GM19438 (cell line): Measurements from ENCODE around the gene GRIA4.

Source experiments
- ATAC-seq: cut with Tn5 transposase; IDR thresholded peaks from one replicate; pipeline ENCODE4 v1.9.1; 2021; ENCODE audit warnings: low read depth; ENCODE audit not compliant: unreplicated experiment

The GRIA4 gene

DNA sequence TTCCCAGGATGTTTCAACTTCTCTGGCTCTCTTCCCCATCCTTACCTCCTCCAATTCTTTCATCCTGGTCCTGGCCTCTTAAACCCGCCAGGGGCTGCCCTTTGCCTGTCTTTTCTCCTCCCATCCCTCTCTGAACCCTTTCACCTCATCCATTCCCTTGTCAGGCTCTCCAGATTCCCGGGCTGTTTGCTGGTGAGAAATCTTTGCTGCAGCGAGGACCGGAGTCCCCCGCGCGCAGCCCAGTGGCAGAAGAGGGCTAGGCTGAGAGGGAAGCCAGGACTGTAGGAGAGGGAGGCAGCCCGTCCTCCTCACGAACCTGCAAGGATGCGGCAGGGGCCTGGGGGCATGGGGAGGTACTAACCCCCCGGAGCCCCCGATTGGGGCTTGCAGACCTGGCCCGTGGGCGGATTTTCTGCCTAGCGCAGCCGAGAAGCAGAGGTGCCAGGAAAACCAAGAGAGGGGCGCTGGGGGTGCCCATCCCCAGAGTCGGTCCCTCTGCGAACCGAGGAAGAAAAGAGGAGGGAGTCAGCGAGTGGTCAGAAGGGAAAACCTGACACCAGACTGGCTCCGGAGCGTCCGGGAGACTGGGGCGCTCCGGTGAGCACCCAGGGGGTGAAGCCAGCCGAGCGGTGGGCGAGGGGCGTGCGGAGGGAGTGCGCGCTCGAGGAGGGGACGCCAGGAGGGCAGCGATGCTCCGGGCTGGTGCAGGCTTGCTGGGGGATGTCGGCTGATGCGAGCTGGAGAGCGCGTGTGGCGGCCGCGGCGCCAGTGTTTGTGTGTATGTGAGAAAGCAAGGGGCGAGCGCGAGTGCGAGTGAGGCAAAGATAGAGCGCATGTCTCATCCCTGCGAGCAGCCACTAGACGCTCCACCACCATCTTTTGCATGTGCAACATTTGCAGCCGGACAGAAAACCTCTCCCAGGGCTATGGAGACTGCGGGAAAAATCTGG, at the start of gene GRIA4:
Gene GRIA4 (plus strand): TSS at position 242 of the 950 bp plus-strand sequence. CDS start 925 bp downstream, outside the sequence.
- no peak for ATAC-seq

DNA sequence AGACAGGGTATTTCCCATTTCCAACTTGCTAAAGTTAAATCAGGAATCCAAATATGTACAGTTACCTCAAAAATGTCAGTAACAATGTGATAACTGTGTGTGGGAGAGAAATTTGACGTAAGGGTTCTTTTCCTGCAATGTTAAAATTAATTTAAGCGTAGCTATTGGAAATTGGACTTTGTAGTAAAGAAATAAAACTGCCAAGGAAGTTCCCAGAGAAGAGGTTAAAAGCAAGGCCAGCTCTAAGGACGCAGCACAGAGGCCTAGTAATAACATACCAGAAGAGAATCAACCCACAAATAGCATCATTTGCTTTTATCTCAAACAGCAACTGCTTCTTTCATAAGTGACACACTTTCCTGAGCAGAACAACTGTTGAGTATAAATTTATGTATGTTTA, 36.8 kb upstream of the GRIA4 start:
- ATAC-seq: no peak

DNA sequence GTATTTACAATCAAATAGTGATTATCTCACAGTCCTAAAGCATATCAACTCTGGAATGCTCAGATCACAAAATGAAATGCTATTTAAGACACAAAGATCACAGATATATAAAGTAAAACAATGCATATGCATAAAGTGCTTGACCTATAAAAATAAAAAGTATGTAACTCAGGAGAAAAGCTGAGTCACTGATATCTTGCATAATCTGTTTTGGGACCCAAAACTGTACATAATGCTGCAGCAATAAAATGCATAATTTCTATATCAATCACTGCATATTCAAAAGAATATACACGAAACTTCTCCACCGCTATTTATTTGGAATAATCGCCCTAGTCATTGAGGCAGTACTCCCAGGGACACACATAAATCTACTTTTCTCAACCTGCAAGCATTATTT, 34.9 kb upstream of the GRIA4 start:
- ATAC-seq: no peak

DNA sequence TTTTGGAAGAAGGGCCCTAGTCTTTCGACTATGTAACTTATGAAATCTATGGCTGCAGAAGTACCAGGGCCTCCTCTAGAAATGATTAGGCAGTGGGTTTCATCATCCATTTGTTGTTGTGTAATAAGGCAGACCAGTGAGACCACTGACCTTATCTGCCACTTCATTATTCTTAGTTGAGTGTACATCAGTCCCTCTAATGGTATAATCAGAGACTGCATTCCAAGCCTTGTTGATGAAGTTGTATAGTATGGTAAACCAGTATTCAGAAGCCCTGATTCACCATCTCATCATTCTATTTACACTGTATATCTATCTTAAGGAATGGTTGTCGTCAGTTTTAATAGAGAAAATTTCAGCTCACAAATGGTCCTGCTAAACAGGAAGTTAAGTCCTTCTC, 32.2 kb upstream of the GRIA4 start:
- no peak for ATAC-seq

DNA sequence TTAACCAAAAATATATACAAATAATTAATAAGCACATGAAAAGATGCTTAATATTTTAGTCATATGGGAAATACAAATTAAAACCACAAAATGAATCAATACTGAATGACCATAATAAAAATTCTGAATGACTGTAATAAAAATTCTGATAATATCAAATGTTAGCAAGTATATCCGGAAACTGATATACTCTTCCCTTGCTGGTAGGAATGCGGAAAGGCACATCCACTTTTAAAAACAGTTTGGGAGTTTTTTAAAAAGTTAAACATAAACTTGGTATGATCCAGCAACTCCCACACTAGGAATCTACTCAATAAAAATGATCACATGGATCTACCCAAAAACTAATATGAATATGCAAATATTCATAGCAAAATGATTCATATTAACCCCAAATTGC, 30.8 kb upstream of the GRIA4 start:
- no peak for ATAC-seq

DNA sequence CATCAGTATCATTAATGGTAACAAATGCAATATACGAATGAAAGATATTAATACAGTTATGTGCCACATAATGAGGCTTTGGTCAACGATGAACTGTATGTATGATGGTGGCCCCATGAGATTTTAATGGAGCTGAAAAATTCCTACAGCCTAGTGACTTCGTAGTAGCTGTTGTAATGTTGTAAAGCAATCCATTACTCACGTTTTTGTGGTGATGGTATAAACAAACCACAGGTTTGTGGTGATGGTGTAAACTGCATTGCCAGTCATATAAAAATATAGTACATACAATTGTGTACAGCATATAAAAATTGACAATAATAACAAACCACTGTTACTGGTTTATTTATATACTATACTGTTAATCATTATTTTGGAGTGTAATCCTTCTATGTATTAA, 27.4 kb upstream of the GRIA4 start:
- no peak for ATAC-seq

DNA sequence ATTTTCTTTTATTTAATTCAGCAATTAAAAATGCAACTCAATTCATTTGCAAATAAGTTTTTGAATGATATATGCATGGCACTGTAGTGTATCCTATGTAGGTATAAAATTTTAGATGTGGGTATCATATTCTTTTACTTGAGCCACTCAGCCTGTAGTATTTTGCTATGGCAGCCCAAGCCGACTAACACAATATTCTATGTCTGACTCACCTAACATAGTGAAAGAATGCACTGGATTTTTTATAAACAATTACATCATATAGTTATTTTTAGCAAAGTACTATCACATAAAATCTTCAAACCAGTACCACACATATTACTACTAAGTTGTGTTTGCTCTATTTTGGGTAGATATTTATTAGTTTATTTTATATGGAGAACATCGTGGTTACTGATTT, 21.9 kb upstream of the GRIA4 start:
- ATAC-seq: no peak

DNA sequence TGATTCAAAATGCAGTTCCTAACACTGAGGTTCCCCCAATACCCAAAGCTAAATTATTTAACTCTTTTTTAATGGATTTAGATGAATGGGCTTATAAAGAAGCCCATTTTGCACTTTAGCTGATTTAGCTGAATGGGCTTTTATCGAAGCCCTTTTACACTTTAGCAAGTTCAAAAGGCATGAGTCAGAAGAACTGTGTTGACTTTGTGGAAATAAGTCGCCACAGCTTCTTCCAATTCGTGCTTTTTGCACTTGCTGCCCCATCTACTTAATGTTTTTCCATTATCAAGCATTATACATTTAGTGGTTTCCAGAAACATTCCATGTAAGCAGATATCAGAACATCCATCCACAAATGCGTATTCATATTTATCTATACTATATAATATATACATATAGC, 20.5 kb upstream of the GRIA4 start:
- no peak for ATAC-seq

DNA sequence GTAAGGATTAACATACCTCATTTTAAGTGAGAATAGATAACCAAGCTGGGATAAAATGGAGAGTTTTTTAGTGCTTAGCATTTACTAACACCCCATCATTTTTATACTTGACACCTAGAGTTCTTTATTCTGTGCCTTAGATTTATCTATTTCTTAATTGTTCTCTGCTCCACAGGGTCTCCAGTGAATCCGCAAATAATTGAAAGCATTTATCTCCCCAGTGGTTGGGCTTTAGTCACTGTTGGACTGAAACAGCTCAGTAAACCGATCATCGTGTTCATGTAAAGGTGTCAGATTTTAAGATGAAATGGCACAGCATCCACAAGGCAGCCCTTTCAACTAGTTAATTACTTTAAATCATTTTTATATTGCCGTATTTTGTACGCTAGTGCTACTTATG, 17.8 kb upstream of the GRIA4 start:
- no peak for ATAC-seq

DNA sequence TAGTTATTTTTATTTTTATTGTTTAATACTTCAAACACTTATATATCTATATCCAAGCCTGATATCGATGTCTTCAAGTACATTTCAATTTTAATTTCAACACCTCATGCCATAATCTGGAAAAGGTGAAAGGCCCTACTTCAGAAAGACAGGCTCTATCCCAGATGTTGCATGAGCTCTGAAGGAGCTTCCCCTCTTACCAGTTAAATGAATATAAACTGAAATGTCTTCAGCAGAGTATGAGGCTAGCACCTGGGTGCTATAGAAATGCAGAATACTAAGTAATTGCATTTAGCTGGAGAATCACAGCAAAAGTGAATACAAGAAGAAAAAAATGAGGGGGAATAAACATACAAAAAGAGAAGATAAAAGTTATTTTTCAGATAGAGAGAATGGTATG, 11.5 kb upstream of the GRIA4 start:
- ATAC-seq: no peak

DNA sequence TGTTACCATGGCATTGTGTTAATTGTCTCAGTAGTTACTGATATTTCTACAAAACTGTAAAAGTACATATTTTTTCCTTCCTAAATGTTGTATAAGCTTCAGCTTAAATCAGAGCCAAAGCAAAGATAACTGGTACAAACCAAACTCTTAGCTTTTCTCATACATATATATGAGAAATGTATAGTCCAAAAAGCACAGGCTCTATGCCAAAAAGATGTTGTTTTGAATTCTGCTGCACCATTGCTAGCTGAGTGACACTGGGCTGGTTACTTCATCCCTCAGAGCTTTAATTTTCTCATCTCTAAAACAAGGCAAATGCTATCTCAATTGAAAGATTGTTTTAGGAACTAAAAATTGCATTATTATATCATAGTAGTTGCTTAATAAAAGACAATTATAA, 6.7 kb upstream of the GRIA4 start:
- no peak for ATAC-seq

DNA sequence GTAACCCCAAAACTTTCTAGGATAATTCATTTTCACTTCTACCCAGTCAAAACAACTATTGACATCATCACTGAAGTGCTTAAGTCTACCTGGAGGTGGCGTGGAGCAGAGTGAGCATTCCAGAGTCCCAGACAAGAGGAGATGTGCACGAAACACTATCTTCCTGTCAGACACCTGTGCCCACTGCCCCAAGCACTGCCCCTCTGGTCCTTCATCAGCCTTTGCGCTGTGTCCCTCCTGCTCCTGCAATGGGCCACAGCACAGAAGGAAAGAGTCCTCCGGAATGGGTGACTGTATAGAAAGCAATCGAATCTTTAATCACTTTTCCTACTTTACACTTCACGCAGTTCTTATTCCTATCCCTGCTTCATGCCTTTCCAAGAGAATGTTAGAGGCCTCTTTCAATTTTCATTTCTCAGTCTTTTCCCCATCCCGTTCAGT, 512 bp upstream of the GRIA4 start:
- peak; percentile 74 for ATAC-seq

DNA sequence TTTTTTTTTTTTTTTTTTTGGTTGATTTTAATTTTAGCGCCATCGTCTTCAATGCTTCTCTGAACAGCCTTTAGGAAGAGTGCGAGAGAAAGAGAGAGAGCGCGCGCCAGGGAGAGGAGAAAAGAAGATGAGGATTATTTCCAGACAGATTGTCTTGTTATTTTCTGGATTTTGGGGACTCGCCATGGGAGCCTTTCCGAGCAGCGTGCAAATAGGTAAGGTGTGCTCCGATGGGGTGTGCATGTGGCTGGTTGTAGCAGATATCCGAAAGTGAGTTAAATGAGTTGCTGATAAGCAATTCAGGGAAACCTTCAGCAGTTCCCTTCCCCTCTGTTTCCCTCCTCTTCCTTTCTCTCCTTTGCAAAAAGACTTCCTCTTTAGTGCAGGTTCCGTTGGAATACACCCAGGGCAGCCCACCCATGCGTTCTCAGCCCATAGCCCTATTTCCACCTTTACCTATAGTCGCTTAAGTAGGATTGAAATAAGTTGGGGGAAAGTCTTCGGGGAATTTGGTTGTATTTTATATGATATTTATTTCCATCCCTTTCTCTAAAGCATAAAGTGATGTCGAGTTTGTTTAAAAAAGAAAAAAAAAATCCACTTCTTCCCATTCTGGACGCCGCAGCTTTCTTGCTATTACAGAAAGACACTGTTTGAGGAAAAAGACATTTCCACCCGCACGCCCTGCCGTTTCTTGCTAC, 1.1 kb downstream of the GRIA4 start:
- no peak for ATAC-seq

DNA sequence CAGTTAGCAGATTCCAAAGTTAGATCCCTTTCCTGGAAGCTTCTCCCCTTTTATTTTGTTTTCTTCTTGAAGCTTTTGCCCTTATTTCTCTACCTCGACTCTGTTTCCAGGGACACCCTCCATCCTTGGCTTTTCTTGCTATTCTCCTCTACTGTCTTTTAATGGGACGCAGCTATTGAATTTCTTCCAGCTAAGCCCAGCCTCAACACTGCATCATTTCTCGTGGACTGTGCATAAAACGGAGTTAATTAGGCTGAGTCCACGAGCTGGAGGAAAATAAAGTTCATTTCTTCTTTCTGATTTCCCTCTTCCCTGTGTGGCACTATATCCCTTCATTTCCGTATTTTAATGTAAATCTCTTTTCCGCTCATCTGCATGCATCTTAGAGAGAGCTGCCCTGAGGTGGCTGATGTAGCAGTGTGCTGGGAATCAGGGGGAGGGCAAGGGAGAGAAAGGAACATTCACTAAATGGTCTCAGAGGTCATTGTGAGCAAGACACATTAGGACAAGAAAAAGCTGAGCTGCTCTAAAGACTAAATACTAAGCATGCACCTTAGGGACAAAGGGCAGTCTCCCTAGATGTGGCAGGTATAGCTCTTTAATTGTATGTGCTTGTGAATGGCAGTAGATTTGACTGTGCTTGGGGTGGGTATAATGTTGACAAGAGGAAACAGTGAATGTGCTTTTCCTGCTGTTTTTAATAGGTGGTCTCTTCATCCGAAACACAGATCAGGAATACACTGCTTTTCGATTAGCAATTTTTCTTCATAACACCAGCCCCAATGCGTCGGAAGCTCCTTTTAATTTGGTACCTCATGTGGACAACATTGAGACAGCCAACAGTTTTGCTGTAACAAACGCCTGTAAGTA, 1.9 kb downstream of the GRIA4 start:
- no peak for ATAC-seq

DNA sequence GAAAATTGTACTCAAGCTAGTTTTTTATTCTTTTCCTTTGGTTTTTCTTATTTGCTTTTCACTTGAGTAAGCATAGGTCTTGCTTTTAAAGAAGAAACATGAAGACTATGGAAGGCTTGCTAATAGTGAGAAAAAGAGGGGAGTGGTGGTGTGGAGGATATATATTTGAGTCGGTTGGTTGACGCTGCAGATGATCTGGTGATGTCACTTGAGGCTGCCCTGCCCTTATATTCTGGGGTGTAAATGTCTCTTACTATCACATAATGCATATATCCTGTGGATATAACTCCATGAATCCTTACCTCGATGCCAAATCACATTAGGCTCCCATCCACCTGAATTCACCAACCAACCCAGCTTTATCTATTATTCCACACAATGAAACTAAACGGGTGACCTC, 2.9 kb downstream of the GRIA4 start:
- ATAC-seq: no peak

DNA sequence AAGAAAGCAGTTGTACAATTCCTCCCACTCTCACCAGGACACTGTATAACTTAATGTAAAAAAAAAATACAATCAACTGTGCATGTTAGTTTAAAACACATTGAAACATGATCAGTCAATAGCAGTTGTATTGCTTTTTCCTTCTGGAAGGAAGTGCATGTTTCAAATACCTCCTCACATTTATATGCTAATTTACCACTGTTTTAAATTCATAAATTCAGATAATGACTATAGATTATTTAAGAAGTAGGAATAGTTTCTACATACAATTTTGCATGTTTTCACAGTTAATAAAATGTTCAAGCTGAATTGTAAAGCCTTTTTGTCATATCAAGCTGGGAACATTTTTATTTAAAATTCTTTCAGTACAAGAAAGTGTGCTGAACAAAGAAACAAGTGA, 3.3 kb downstream of the GRIA4 start:
- no peak for ATAC-seq

DNA sequence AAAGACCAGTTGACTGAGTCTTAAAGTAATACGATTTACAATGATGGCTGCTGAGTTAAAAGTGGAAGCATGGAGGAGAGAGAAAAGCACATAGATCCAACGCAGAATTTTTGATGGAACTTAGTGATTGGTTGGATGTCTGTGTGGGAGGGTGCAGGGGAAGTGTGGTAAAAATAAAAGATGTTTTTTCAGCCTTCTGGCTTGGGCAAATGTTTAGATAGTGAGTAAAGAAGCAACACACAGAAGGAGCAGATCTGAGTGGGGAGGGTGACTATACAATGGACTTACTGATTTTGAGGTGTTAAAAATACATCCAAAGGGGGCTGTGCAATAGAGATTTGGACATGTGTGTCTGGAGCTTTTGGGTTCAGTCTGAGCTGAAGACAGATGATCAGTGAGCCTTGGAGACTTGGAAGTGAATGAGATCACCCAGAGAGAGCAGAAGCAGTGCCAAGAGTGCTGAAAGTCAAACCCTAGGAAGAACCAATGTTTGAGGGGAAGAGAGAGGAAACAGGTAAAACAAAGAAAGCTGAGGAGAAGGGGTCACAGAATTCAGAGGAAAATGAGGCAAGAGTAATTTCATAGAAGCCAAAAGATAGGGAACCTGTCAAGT, 8.6 kb downstream of the GRIA4 start:
- no peak for ATAC-seq

DNA sequence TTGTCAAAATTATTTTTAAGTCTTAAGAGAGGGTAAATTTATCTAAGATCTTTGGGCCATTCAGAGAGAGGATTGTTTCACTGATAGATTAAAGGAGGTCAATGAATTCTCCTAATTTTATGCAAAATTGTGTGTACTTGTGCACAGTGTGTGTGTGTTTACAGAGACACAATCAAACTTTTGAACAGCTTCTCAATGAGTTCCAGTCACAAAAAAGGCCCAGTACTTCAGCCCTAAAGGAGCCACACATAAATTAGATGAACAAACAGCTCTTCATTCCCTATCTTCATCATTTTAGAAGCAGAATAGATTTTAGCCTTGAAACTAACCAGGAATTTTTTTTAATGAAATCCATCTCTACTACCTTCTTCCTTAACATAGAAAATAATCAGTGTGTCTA, 9.7 kb downstream of the GRIA4 start:
- ATAC-seq: no peak

DNA sequence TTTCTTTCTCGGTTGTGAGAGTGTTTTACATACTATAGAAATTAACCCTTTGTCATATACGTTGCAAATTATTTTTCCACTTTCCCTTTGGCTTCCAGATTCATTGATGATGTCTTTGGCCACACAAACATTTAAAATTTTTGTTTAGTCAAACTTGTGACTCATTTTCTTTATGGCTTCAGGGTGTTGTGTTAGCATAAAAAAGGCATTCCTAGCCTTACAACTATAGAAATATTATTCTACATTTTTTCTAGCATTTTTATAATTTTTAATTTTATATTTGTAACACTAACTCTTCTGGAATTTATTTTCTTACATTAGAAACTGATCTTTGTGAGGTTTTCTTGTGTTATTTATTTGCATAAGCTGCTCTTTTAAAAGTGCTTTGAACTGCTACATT, 12.1 kb downstream of the GRIA4 start:
- ATAC-seq: no peak

DNA sequence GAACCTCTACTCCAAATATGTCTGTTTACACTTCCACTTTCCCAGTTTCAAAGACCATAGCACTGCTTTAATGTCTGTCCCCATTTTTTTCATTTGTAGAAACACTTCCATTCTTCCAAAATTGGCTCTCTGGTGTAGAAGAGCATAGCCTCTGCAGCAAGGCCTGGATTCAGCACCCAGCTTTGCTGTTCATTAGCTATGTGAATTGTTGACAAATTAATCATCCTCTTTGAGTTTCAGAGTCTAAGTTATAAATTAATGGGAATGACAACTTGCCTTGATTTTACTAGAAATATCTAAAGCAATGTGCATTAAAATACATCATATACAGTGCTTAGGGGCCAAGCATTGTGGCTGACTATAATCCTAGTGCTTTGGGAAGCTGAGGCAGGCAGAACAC, 22.4 kb downstream of the GRIA4 start:
- no peak for ATAC-seq

DNA sequence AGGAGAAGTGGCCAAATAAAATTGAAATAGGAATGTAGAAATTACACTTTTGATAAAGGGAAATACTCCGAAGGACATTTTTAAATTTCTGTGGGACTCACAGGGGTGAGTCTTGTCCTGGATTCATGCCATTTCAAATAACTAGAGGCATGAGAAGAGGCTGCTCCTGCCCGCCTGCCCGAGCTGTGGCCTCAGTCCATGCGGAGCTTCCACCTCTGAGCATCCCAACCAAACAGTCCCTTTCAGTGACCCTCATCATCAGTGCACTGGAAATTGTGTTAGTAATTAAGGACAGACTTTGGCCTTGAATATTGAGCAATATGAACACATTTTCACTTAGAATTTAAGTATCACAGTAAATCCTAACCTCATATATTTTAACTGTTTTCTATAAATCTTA, 25.6 kb downstream of the GRIA4 start:
- ATAC-seq: no peak
